GM23338 (cell line): ENCODE data around the gene CHIA. TPM values are rescaled to one million over a fixed set of nuclear protein-coding genes. Genes with fewer than 3 reads are reported as not detected.

Experiments used
- ATAC-seq: fragments of 200-7000 bp; cut with Tn5 transposase; 3 replicates; pipeline ENCODE4 v1.9.1; 2020
- DNase-seq: peaks from one replicate; pipeline ENCODE4 v3.0.0-alpha.2; 2015; ENCODE audit warnings: low spot score
- H2AFZ ChIP-seq: fragments of 200-600 bp; sonication (generic); 2 replicates; pipeline ENCODE4 v1.8.0; 2016; ENCODE audit warnings: antibody characterized with exemption, mild to moderate bottlenecking, moderate library complexity
- H3F3A ChIP-seq: fragments of 200-600 bp; sonication (generic); replicated peaks from 2 replicates; pipeline ENCODE4 v1.8.0; 2017; ENCODE audit warnings: antibody characterized with exemption, mixed run types, low read depth
- H3K27ac ChIP-seq: fragments of 200-600 bp; sonication (generic); 2 replicates; pipeline ENCODE4 v1.6.1; 2016; ENCODE audit warnings: low read depth
- H3K27me3 ChIP-seq: fragments of 200-600 bp; sonication (generic); 2 replicates; pipeline ENCODE4 v1.8.0; 2016; ENCODE audit warnings: mild to moderate bottlenecking, mixed run types, moderate library complexity; ENCODE audit not compliant: insufficient read depth
- H3K36me3 ChIP-seq: fragments of 200-600 bp; sonication (generic); 2 replicates; pipeline ENCODE4 v1.8.0; 2016; ENCODE audit warnings: mild to moderate bottlenecking; ENCODE audit not compliant: insufficient read depth
- H3K4me1 ChIP-seq: fragments of 200-600 bp; sonication (generic); 2 replicates; pipeline ENCODE4 v1.8.0; 2016; ENCODE audit warnings: mild to moderate bottlenecking, moderate library complexity; ENCODE audit not compliant: insufficient read depth
- H3K4me2 ChIP-seq: fragments of 200-600 bp; sonication (generic); 2 replicates; pipeline ENCODE4 v1.7.1; 2017; ENCODE audit warnings: mixed run types
- H3K4me3 ChIP-seq: fragments of 200-600 bp; sonication (generic); 2 replicates; pipeline ENCODE4 v1.6.1; 2016; ENCODE audit warnings: mixed run types
- H3K79me2 ChIP-seq: fragments of 200-600 bp; sonication (generic); replicated peaks from 2 replicates; pipeline ENCODE4 v1.8.0; 2017; ENCODE audit warnings: mild to moderate bottlenecking; ENCODE audit not compliant: insufficient read depth
- H3K9me2 ChIP-seq: fragments of 200-600 bp; sonication (generic); 2 replicates; pipeline ENCODE4 v1.8.0; 2017; ENCODE audit not compliant: insufficient read depth
- H4K20me1 ChIP-seq: fragments of 200-600 bp; sonication (generic); replicated peaks from 2 replicates; pipeline ENCODE4 v1.8.0; 2017; ENCODE audit warnings: mild to moderate bottlenecking; ENCODE audit not compliant: insufficient read depth
- H3K27ac Mint-ChIP-seq: 2 replicates; pipeline ENCODE4 v1.8.0; 2020; ENCODE audit warnings: inconsistent platforms, mild to moderate bottlenecking, moderate library complexity, mixed read lengths
- H3K27me3 Mint-ChIP-seq: 3 replicates; pipeline ENCODE4 v1.8.0; 2022; ENCODE audit warnings: low read depth, mild to moderate bottlenecking, moderate library complexity, mixed read lengths, inconsistent platforms; ENCODE audit not compliant: insufficient read depth, poor library complexity
- H3K36me3 Mint-ChIP-seq: 3 replicates; pipeline ENCODE4 v1.8.0; 2021; ENCODE audit warnings: low read depth, mild to moderate bottlenecking, inconsistent platforms, moderate library complexity, mixed read lengths
- H3K4me1 Mint-ChIP-seq: 3 replicates; pipeline ENCODE4 v1.8.0; 2020; ENCODE audit warnings: mild to moderate bottlenecking, inconsistent platforms, mixed read lengths
- H3K4me3 Mint-ChIP-seq: 3 replicates; pipeline ENCODE4 v1.8.0; 2021; ENCODE audit warnings: moderate library complexity, mild to moderate bottlenecking, inconsistent platforms, mixed read lengths
- H3K9me3 Mint-ChIP-seq: 3 replicates; pipeline ENCODE4 v1.8.0; 2020; ENCODE audit warnings: moderate library complexity, mild to moderate bottlenecking, inconsistent platforms, mixed read lengths
- CREB1 ChIP-seq: fragments of 250-450 bp; sonication (Bioruptor Pico); IDR thresholded peaks from 2 replicates; pipeline ENCODE4 v1.5.0; 2020; ENCODE audit warnings: low read depth, mild to moderate bottlenecking, moderate library complexity
- EZH2 ChIP-seq: fragments of 200-600 bp; sonication (generic); IDR thresholded peaks from one replicate; pipeline ENCODE4 v1.8.0; 2017; ENCODE audit warnings: antibody characterized with exemption, mild to moderate bottlenecking, low read depth; ENCODE audit not compliant: unreplicated experiment
- EZH2phosphoT487 ChIP-seq: fragments of 200-600 bp; sonication (generic); IDR thresholded peaks from one replicate; pipeline ENCODE4 v1.8.1; 2018; ENCODE audit warnings: antibody characterized with exemption; ENCODE audit not compliant: unreplicated experiment
- JUNB ChIP-seq: IDR thresholded peaks from one replicate; pipeline ENCODE4 v1.6.1; 2016; ENCODE audit warnings: antibody characterized with exemption; ENCODE audit not compliant: unreplicated experiment
- NANOG ChIP-seq: IDR thresholded peaks from 2 replicates; pipeline ENCODE4 v1.6.1; 2016; ENCODE audit warnings: antibody characterized with exemption, borderline replicate concordance
- POLR2AphosphoS5 ChIP-seq: IDR thresholded peaks from 2 replicates; pipeline ENCODE4 v1.6.1; 2016; ENCODE audit warnings: antibody characterized with exemption, low read depth
- REST ChIP-seq: IDR thresholded peaks from one replicate; pipeline ENCODE4 v1.6.1; 2018; ENCODE audit warnings: antibody characterized with exemption; ENCODE audit not compliant: unreplicated experiment
- STAT1 ChIP-seq: IDR thresholded peaks from one replicate; pipeline ENCODE4 v1.6.1; 2016; ENCODE audit warnings: antibody characterized with exemption; ENCODE audit not compliant: unreplicated experiment
- ZNF114 ChIP-seq: fragments of 250-450 bp; sonication (Bioruptor Pico); IDR thresholded peaks from 2 replicates; pipeline ENCODE4 v1.5.0; 2020; ENCODE audit warnings: mild to moderate bottlenecking, moderate library complexity
- ZNF331 ChIP-seq: fragments of 250-450 bp; sonication (Bioruptor Pico); IDR thresholded peaks from 2 replicates; pipeline ENCODE4 v1.5.0; 2020; ENCODE audit warnings: low read depth, mild to moderate bottlenecking, moderate library complexity
- polyA plus RNA-seq: library from polyadenylated mRNA; unstranded; fragments of >200 nt; fragmentation: Nextera tagmentation; extraction: Ambion mirVana; gene quantifications from 2 replicates; pipeline ENCODE4 v1.2.1, GENCODE V29; 2016
- total RNA-seq: library from RNA; depleted of rRNA; stranded (reverse); fragments of >200 nt; shearing (Covaris generic); gene quantifications from 2 replicates; pipeline ENCODE4 v1.2.3, GENCODE V29; 2014
- TF ChIP-seq, protein P1 (sequence below): IDR thresholded peaks from 2 replicates; pipeline ENCODE4 v1.6.1; 2016; ENCODE audit warnings: antibody characterized with exemption
- TF ChIP-seq, protein P2 (sequence below): fragments of 250-450 bp; sonication (Bioruptor Pico); IDR thresholded peaks from 2 replicates; pipeline ENCODE4 v1.5.0; 2020; ENCODE audit warnings: mild to moderate bottlenecking, moderate library complexity
- TF ChIP-seq, protein P3 (sequence below), 2 experiments: fragments of 200-600 bp in 1 of 2; sonication (generic) in 1 of 2; conservative IDR thresholded peaks; 2 replicates each; pipeline versions ENCODE4 v1.5.1 to v1.6.1; 2016 to 2017; ENCODE audit warnings: antibody characterized with exemption in 2 of 2, low read depth in 2 of 2, mild to moderate bottlenecking in 2 of 2, moderate library complexity in 1 of 2

Gene CHIA
- total and polyA plus RNA-seq, 2 experiments from 2014 or later: not detected

- Mint-ChIP-seq H3K27me3 (peaks cover 3% of the 10 kb centered on the region), H3K4me3 (no peak overlapping the region), H3K27ac (no peak overlapping the region)
Measured at GRCh38 chr1:111242805-111243523, 47.7 kb upstream of the CHIA start.

More at GRCh38 chr1:111242805-111243523, 47.7 kb upstream of the CHIA start:
- H2AFZ ChIP-seq: no peak overlapping the region
- ATAC-seq: no peak
- no peaks in the 10 kb centered on the region for H3K79me2 ChIP-seq
- H3K36me3 ChIP-seq: no peaks in the 10 kb centered on the region
- H4K20me1 ChIP-seq: no peaks in the 10 kb centered on the region
- no peak overlapping the region for H3K4me3 ChIP-seq
- no peaks in the 10 kb centered on the region for H3K9me3 Mint-ChIP-seq
- H3K27ac ChIP-seq: no peak overlapping the region
- H3K27me3 ChIP-seq: no peaks in the 10 kb centered on the region
- TF ChIP-seq JUNB (no peak), STAT1 (no peak), EZH2phosphoT487 (no peak), REST (no peak), NANOG (no peak), CREB1 (no peak), EZH2 (no peak), POLR2AphosphoS5 (no peak), ZNF331 (CRISPR knock-in tag) (no peak), ZNF114 (CRISPR knock-in tag) (no peak)
- TF ChIP-seq, protein P1, sequence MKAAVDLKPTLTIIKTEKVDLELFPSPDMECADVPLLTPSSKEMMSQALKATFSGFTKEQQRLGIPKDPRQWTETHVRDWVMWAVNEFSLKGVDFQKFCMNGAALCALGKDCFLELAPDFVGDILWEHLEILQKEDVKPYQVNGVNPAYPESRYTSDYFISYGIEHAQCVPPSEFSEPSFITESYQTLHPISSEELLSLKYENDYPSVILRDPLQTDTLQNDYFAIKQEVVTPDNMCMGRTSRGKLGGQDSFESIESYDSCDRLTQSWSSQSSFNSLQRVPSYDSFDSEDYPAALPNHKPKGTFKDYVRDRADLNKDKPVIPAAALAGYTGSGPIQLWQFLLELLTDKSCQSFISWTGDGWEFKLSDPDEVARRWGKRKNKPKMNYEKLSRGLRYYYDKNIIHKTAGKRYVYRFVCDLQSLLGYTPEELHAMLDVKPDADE: no peak
- TF ChIP-seq, protein P2, sequence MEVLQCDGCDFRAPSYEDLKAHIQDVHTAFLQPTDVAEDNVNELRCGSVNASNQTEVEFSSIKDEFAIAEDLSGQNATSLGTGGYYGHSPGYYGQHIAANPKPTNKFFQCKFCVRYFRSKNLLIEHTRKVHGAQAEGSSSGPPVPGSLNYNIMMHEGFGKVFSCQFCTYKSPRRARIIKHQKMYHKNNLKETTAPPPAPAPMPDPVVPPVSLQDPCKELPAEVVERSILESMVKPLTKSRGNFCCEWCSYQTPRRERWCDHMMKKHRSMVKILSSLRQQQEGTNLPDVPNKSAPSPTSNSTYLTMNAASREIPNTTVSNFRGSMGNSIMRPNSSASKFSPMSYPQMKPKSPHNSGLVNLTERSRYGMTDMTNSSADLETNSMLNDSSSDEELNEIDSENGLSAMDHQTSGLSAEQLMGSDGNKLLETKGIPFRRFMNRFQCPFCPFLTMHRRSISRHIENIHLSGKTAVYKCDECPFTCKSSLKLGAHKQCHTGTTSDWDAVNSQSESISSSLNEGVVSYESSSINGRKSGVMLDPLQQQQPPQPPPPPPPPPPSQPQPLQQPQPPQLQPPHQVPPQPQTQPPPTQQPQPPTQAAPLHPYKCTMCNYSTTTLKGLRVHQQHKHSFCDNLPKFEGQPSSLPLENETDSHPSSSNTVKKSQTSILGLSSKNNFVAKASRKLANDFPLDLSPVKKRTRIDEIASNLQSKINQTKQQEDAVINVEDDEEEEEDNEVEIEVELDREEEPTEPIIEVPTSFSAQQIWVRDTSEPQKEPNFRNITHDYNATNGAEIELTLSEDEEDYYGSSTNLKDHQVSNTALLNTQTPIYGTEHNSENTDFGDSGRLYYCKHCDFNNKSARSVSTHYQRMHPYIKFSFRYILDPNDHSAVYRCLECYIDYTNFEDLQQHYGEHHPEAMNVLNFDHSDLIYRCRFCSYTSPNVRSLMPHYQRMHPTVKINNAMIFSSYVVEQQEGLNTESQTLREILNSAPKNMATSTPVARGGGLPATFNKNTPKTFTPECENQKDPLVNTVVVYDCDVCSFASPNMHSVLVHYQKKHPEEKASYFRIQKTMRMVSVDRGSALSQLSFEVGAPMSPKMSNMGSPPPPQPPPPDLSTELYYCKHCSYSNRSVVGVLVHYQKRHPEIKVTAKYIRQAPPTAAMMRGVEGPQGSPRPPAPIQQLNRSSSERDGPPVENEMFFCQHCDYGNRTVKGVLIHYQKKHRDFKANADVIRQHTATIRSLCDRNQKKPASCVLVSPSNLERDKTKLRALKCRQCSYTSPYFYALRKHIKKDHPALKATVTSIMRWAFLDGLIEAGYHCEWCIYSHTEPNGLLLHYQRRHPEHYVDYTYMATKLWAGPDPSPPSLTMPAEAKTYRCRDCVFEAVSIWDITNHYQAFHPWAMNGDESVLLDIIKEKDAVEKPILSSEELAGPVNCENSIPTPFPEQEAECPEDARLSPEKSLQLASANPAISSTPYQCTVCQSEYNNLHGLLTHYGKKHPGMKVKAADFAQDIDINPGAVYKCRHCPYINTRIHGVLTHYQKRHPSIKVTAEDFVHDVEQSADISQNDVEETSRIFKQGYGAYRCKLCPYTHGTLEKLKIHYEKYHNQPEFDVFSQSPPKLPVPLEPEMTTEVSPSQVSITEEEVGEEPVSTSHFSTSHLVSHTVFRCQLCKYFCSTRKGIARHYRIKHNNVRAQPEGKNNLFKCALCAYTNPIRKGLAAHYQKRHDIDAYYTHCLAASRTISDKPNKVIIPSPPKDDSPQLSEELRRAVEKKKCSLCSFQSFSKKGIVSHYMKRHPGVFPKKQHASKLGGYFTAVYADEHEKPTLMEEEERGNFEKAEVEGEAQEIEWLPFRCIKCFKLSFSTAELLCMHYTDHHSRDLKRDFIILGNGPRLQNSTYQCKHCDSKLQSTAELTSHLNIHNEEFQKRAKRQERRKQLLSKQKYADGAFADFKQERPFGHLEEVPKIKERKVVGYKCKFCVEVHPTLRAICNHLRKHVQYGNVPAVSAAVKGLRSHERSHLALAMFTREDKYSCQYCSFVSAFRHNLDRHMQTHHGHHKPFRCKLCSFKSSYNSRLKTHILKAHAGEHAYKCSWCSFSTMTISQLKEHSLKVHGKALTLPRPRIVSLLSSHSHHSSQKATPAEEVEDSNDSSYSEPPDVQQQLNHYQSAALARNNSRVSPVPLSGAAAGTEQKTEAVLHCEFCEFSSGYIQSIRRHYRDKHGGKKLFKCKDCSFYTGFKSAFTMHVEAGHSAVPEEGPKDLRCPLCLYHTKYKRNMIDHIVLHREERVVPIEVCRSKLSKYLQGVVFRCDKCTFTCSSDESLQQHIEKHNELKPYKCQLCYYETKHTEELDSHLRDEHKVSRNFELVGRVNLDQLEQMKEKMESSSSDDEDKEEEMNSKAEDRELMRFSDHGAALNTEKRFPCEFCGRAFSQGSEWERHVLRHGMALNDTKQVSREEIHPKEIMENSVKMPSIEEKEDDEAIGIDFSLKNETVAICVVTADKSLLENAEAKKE: no peak
- TF ChIP-seq, protein P3, sequence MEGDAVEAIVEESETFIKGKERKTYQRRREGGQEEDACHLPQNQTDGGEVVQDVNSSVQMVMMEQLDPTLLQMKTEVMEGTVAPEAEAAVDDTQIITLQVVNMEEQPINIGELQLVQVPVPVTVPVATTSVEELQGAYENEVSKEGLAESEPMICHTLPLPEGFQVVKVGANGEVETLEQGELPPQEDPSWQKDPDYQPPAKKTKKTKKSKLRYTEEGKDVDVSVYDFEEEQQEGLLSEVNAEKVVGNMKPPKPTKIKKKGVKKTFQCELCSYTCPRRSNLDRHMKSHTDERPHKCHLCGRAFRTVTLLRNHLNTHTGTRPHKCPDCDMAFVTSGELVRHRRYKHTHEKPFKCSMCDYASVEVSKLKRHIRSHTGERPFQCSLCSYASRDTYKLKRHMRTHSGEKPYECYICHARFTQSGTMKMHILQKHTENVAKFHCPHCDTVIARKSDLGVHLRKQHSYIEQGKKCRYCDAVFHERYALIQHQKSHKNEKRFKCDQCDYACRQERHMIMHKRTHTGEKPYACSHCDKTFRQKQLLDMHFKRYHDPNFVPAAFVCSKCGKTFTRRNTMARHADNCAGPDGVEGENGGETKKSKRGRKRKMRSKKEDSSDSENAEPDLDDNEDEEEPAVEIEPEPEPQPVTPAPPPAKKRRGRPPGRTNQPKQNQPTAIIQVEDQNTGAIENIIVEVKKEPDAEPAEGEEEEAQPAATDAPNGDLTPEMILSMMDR (conservative IDR thresholded peaks at IDR 0.05; ENCODE audit: low read depth in 2 of 2): no peak
- H3K9me2 ChIP-seq: peaks cover 29% of the 10 kb centered on the region
- H3K36me3 Mint-ChIP-seq: no peaks in the 10 kb centered on the region
- H3K4me1 ChIP-seq: no peaks in the 10 kb centered on the region
- no peak for DNase-seq
- no peak overlapping the region for H3K4me2 ChIP-seq
- peaks cover under 1% of the 10 kb centered on the region; the same call in 2 of the 3 replicates for H3K4me1 Mint-ChIP-seq
- no peaks in the 10 kb centered on the region for H3F3A ChIP-seq
